ENCODE measurements around the gene WFIKKN1. TPM values are rescaled to one million over a fixed set of nuclear protein-coding genes. Genes with fewer than 3 reads are reported as not detected.
A peak's percentile ranks its signal among the peaks of the same experiment; 100 is the strongest.

WFIKKN1 gene
- total and polyA plus RNA-seq, 12 donors, result 0.11 to 0.95 (median 0.32) TPM

GRCh38 chr16:636206-637080 lies 5.7 kb downstream of the WFIKKN1 start, which contains the start of gene METTL26:
Gene METTL26, minus strand, starts transcription at chr16:636305. Its CDS starts 15 bp downstream, at chr16:636290.
- DNase-seq (peak; percentile 95 to 96), ATAC-seq (peak; percentile 84 to 95 (median 91))
- WGBS, 2 donors, result 0 to 1% methylated on average over 91 of the region's 91 CpGs
- H3K9me3 ChIP-seq, result no peaks in the 10 kb centered on the region
- peaks cover 10 to 34% (median 27%) of the 10 kb centered on the region in 9 donors for H3K4me1 ChIP-seq
- peak within 1 kb of the TSS; percentile 39 to 93 (median 86) for H3K4me3 ChIP-seq
- intact Hi-C loops (cut with DNase I), result loop anchor here in 3 of 10 donors (2.0 to 5.0 kb wide), 3 partner anchors 44 to 48 kb away; partner anchors contain the start of gene RAB40C (in 2 of the 3)
- H3K27ac ChIP-seq, result peak within 1 kb of the TSS; percentile 77 to 99 (median 95)
- peaks cover 0 to 21% (median 0%) of the 10 kb centered on the region in 9 donors for H3K36me3 ChIP-seq
- H3K27me3 ChIP-seq, result no peaks in the 10 kb centered on the region
- TF ChIP-seq, protein P1, sequence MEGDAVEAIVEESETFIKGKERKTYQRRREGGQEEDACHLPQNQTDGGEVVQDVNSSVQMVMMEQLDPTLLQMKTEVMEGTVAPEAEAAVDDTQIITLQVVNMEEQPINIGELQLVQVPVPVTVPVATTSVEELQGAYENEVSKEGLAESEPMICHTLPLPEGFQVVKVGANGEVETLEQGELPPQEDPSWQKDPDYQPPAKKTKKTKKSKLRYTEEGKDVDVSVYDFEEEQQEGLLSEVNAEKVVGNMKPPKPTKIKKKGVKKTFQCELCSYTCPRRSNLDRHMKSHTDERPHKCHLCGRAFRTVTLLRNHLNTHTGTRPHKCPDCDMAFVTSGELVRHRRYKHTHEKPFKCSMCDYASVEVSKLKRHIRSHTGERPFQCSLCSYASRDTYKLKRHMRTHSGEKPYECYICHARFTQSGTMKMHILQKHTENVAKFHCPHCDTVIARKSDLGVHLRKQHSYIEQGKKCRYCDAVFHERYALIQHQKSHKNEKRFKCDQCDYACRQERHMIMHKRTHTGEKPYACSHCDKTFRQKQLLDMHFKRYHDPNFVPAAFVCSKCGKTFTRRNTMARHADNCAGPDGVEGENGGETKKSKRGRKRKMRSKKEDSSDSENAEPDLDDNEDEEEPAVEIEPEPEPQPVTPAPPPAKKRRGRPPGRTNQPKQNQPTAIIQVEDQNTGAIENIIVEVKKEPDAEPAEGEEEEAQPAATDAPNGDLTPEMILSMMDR (IDR thresholded peaks at IDR 0.05), result peak in 1 of 9 donors; percentile 27

- Histone ChIP-seq H3K27ac (peak overlapping the region; percentile 17 to 99 (median 95)), H3K36me3 (peaks cover 0 to 21% (median 0%) of the 10 kb centered on the region in 9 donors), H3K9me3 (no peaks in the 10 kb centered on the region), H3K4me3 (peak overlapping the region; percentile 39 to 93 (median 86)), H3K27me3 (no peaks in the 10 kb centered on the region), H3K4me1 (peaks cover 10 to 36% (median 27%) of the 10 kb centered on the region in 9 donors)
- TF ChIP-seq, protein P1 (IDR thresholded peaks at IDR 0.05), result no peak
- peak; percentile 73 to 89 (median 84) for ATAC-seq
- intact Hi-C loops (cut with DNase I), result loop anchor here in 3 of 10 donors (2.0 to 5.0 kb wide), 3 partner anchors 45 to 49 kb away; partner anchors contain the start of gene RAB40C (in 2 of the 3)
- DNase-seq, result peak; percentile 92 to 96
- 18 to 20% methylated on average over 42 to 53 of the region's 53 CpGs for WGBS, 2 donors
These were observed 6.6 kb downstream of the WFIKKN1 start for GRCh38 chr16:637081-638018.

DNA sequence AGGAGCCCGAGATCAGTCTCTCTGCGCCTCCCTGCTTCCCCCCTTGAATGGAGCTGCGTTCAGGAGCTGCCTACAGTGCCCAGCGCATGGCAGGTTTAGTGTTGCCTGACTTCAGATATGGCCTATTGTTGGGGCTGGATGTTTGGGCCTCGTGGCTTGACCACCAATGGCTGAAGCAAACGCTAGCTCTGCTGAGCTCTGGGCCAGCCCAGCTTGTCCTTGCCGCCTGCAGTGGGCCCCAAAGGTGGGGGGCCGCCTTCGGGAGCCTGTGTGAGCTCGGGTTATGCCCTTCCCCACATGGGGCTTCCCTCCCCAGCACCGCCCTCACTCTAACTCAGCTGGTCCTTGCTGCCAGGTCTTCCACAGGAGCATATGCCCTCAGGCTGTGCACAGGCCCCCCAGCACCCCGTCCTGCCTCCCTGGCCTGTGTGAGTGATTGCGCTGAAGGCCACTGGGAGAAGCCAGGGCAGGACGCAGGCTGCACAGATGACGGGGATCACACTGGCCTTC lies 7.3 kb downstream of the WFIKKN1 start:
- Histone ChIP-seq H3K9me3 (no peaks in the 10 kb centered on the region), H3K27me3 (no peaks in the 10 kb centered on the region), H3K4me3 (no peak overlapping the region), H3K27ac (peak overlapping the region in 9 of 10 donors; percentile 64 to 99 (median 86)), H3K4me1 (peaks cover 12 to 44% (median 34%) of the 10 kb centered on the region in 9 donors), H3K36me3 (peaks cover 0 to 16% (median 0%) of the 10 kb centered on the region in 9 donors)
- ATAC-seq (no peak), DNase-seq (peak in 1 of 2 donors; percentile 25)
- TF ChIP-seq, protein P1 (IDR thresholded peaks at IDR 0.05), result no peak
- WGBS, 2 donors, result 73 to 77% methylated on average over 15 of the region's 15 CpGs
- intact Hi-C loops (cut with DNase I), result loop anchor here in 1 of 10 donors (5.0 kb wide), 1 partner anchor 46 kb away; the partner anchor contains the start of gene RAB40C
